Fibroblast of skin of scalp (primary cell): Measurements from ENCODE around the gene NEURL1B.

ENCODE experiments used
- DNase-seq: peaks from one replicate; pipeline ENCODE4 v3.0.0-alpha.2; 2013

The NEURL1B gene

DNA sequence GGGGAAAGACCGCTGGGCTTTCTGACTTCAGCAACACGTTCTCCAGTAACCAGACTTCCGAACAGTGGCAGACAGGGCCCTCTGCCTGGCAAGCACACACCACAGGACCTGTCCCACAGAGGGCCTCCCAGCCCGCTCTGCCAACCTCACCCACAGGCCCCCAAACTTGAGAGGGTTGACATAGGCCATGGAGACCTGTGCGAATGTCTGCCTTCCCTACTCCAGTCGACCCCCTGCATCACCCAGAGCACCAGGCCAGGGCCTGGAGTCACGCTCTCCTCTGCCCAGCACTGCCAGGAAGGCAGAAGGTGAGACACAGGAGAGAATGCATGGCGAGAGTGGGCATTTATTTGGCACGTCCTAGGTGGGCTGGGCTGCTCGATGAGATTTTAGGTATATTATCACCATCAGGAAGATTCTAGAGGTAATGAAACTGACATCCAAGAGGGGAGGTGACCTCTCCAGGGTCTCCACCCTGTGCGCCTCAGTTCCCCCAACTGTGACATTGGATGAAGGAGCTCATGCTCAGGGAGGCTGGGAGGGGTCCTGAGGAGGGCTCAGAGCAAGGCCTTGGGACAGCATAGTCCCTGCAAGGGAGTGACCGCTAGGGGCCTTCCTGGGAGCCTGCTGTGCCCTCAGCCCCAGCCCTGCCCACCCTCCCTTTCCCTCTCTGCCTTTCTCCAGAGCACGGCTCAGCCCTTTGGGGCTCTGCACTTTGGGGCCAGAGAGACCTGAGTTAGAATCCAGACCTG is 75.0 kb downstream of the NEURL1B start:
- no peak for DNase-seq

DNA sequence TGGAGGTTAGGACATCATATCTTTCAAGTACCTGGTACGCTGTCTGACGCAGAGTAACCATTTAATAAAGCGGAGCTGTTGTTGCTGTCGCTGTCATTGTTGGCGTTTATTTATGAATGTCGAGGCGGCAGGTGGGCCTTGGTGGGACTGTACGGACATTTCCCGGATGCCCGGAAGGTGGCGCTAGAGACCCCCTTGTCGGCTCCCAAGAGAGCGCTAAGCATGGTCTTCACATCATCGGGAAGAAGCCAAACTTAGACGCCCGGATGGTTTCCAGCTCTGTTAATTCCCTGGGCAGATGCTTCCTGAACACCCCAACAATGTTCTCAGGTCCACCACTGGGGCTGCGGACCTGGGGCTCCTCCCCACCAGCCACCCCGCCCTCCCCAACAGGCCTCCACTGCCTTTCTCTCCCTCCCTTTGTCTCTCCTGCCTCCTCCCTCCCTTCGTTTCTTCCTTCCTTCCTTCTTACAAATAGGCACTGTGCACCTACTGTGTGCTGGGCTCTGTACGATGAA is 75.8 kb downstream of the NEURL1B start:
- DNase-seq: peak; percentile 82

DNA sequence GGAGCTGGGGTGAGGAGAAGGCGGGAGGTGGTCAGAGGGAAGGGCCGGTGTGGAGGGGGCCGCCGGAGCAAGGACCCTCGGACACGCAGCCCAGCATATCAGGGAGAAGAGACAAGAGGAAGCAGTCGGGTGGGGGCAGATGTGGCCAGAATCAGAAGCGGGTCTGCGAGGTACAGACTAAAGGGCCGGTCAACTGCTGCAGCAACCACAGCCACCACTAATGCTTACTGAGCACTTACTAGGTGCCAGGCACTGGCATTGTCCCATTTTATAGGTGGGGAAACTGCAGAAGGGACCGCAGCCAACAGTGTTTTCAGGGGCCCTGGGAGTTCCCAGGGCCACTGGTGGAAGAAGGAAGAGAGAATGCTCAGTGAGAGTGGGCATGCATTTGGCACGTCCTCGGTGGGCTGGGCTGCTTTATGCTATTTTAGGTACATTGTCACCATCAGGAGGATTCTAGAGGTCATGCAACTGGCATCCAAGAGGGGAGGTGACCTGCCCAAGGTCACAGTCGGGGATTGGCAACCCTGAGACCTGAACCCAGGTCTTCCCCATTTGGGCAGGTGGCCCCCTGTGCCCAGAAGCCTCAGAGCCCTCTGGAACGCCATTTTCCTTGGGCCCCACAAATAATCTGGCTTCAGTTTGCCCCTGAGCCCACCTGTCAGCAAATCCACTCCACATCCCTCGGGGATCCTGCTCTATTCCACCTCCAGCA is 76.6 kb downstream of the NEURL1B start:
- no peak for DNase-seq

DNA sequence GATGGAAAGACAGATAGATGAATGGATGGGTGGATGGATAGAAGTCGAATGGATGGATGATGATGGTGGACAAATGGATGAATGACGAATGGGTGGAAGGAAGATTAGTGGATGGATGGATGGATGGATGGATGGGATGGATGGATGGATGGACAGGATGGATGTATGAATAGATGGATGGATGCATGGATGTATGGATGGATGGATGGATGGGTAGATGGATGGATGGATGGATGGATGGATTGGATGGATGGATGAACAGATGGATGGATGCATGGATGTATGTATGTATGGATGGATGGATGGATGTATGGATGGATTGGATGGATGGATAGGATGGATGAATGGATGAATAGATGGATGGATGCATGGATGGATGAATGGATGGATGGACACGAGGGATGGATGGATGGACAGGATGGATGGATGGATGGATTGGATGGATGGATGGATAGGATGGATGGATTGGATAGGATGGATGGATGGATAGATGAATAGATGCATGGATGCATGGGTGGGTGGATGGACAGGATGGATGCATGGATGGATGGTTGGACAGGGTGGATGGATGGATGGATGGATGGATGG is 77.6 kb downstream of the NEURL1B start:
- DNase-seq: no peak

DNA sequence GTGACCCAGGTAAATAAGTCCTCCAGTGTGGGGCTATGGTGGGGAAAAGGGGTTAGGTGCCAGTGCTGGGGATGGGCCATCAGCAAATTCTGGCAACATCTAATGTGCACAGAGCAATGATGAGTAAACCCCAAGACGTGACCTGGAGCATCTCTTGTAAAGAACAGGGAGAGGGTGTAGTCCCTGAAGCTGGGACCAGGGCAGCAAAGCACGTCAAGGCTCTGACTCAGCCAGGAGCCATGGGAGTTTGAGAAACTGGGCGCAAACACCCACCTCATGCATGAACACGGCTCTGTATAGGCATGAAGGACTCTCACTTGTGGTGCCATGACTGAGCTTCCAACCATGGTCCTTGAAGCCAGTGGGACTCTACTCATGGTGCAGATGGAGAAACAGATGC is 78.1 kb downstream of the NEURL1B start:
- no peak for DNase-seq

DNA sequence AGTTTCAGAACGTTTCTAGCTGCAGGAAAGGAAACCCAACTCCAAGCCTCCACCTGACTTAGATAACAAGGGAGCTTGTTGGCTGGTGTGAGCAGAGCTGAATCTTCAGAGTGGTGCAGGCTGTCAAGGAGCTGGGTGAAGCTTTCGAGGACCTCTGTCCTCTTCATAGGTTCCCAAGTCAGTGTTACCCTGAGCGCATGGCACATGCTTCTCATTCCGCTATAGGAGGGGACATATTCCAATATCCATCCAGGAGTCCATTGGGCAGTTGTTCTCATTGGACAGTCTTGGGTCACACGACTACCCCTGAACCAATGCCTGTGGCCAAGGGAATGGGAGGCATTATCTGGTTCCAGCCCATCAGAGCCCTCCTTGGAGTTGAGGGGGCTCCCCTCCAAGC is 79.6 kb downstream of the NEURL1B start:
- DNase-seq: no peak

DNA sequence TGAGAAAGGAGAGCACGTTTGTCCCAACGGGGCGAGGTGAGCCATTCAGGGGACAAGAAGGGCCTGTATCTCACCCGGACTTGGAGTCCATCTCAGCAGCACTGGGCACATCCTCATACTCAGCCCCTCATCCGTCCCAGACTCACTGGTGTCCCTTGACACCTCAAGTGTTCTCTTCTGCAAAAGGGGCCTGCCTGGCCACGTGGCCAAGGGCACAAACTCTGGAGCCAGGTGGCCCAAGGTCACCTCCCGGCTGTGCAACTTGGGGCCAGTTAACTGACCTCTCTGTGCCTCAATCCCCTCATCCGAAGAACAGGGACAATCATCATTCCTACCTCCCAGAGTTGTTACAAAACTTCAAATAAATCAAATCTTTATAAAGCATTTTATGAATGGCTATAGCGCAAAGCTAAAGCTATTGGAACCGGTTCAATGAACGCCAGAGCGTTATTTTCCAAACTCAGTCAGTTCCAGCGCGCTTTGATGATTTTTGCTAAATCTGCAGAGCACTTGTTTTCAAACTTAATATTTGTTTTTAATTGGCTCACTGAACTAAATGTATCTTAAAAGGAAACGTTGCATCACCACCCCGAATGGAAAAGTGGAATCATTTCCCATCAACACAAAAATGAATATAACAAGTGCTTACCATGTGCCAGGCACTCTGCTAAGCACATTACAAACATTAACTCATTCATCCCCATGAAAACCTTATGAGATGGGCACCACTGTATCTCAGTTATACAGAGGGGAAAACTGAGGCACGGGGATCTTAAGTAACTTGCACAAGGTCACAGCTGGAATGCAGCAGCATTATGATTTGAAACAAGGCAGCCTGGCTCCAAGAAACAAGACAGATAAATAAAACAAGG is 80.6 kb downstream of the NEURL1B start:
- DNase-seq: peak; percentile 45

DNA sequence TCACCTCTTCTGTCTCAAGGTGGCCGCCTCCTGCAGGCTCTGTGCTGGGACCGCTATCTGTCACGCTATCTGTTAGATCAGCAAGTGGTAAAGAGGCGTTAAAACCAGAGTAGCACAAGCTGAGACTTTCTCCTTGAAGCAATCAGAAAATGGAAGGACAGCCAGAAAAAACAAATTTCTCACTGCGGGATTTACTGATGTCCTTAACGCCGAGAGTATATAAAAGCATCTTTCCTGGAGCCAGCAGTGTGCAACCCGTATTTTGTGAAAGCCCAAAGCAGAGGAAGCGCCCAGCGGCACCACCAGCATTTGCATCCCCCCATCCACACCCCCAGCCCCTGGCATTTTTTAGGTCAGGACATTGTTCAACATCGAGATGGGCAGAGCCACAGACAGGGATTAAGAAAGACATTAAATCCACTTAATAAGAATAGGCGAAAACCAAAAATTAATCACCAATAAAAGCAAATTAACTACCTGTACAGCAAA is 81.3 kb downstream of the NEURL1B start:
- DNase-seq: no peak

DNA sequence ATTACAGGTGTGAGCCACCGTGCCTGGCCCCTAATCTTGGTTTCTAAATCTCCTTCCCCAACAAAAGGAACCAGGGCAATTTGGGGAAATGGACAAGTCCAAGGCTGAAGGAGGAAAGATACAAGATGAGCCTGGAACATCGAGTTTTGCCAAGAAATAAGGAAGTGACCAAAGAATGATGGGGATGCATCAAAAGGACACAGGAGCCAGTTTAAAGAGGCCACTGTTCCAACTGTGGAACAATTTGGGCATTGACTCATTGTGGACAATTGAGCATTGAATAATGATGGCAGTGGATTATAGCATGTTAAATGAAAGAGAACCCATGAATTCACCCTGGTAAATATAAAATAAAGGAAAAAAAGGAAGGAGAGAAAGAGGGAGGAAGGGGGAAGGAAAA is 82.4 kb downstream of the NEURL1B start:
- DNase-seq: no peak

DNA sequence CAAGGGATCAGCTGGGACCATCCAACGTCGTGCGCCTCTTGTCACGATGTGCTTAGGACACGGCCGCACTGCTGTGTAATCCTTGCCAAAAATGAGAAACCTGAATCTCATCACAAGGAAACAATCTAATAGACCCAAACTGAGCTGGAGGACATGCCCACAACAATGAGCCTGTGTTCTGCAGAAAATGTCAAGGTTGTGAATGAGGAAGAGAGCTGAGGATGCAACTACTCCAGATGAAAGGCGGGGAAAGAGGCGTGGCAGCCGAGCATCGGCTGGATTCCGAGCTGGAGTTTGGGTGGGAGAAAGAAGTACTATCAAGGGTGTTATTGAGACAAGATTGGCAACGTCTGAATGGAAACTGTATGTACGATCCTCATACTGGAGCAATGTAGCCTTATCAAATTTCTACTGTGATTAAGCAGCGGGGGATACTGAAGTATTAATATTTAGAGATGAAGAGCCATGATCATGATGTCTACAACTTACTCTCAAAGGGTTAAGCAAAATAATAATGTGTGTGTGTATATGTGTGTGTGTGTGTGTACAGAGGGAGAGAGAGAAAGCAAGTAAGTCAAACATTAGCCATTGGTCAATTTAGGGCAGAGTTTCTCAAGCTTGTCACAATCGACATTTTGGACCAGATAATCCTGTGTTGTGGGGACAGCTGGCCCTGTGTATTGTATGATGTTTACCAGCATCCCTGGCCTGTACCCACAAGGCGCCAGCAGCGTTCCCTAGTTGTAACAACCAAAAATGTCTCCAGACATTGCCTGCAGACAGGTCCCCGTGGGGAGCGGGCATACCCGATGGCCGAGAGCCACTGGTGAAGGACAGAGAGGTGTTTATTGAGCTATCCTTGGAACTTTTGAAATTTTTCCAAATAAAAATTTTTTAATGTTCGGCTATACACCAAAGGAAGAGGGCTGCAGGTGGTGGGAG is 83.5 kb downstream of the NEURL1B start:
- no peak for DNase-seq

DNA sequence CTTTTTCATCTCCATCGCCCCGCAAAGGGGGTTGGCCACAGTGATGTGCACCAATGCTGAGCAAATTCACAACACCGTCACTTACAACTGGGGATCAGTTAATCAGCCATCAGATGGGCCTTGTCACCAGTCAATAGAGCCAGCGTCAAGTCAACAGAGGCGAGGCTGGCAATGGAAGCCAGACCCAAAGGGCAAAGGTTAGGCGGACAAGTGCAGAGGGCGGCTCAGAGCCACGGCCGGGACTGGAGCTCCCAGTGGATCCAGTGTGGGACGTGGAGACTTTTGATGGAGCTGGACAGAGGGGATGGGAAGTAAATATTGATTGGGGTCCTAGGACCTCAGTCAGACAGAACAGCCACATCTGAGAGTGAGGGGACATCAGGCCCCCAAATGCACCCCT is 84.2 kb downstream of the NEURL1B start:
- no peak for DNase-seq

DNA sequence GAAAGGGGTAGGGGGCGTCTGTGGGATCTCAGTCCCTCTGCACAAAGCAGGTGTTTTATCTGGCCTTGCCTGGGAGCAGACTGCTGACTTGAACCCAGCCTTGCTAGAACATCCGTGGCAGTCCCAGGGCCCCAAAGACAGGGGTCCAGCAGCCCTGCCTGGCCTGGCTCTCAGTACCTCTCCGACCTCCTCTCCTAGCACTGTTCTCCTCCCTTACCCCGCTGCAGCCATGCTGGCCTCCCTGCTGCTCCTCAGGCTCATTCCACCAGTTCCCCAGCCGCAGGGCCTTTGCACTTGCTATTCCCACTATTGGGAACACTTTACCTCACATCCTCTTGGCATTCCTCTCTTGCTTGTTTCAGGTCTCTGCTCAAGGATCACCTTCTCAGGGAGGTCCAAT is 84.7 kb downstream of the NEURL1B start:
- no peak for DNase-seq

DNA sequence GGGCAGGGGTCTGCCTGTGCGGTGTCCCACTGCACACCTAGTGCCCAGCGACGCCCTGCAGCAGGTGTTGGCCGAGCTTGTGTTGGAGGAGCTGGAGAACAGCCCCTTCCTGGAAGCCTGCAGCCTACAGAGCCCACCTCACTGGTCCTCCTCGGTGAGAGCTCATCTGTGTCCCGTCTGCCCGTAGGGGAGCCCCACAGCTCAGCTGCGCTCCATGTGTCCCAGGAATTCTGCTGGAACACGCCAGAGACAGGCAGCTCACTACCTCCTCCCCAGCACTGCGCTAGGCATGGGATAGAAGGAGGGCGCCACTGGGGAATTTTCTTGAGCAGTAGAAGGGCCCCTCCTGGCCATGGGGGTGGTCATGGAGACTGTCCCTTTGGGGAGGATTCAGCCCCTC is 85.9 kb downstream of the NEURL1B start:
- no peak for DNase-seq

DNA sequence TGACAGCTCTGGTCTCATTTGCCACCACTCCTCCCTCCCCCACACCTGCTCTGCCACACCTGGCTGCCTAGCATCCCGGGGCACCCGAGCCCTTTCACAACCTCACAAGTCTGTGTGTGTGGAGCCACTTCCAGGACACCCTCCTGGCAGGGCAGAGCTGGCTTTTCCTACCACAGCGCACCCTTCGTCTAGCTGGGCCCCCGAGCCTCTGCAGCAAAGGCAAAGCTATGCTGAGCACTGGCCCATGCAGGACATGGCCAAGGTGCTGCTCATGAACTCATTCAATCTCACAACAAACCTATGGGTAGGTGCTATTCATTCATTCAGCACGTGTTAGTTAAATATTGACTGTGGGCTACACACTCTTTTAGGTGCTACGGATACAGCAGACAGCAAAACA is 86.5 kb downstream of the NEURL1B start:
- no peak for DNase-seq

DNA sequence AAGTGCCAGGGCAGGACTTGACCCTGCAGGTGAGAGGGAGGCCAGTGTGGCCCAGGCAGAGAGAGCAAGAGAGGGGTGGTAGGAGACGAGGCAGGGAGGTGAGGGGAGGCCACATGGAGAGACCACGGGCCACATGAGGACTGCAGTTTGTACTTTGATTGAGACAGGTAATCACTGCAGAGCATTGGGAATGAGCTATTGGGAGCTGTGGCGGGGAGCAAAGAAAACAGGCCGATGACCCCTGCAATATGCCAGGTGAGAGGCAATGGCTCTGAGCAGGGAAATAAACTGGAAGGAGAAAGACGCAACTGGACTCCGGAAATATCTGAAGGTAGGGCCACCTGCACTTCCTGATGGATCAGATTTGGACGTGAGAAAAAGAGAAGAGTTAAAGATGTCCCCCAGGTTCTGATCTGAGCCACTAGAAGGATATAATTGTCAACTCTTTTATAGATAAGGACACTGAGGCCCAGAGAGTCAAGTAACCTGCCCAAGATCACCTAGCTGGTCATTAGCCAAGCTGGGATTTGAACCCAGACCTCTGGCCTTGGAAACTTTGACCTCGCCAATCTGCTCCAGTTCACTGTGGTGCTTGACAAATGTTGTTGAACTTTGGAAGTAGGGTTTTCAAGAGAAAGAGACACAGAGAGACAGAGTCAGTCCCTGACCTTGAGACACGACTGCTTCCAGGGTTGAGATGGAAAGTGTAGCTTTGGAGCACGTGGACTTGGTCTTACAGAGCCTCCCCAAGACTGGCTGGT is 87.6 kb downstream of the NEURL1B start:
- DNase-seq: no peak

DNA sequence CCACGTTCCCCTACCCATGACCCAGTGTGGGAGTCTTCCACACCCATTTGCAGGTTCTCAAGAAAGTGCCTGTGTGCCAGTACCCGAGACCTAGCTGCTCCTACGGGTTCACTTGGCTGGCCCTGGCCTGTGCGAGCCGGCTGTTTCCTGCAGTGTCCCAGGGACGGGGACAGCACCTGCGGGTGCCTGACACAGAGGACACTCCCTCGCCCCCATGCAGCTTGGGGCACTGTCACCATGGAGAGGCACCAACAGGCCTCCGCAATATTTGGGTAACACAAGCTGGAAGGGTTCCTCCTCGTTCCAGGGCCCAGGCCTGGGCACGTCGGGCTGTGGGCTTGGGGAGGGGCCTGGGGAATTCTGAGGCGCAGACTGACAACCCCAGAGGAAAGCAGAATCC is 88.5 kb downstream of the NEURL1B start:
- DNase-seq: no peak

DNA sequence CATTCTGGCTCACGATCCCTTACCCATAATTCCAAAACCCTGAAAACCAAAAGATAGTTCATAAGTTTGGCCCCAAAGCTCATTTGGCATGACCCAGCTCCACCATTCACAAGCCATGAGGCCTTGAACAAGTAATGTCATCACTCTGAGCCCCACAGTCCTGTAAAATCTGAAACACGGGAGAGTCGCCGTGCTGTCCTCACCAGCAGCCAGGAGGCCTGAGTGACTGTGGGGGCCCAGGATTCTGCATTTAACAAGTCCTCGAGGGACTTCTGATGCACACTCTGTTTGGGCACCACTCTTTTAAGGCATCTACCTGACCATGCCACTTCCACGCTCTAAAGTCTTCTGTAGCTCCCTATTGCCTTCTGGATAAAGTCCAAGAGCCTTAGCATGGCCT is 89.2 kb downstream of the NEURL1B start:
- no peak for DNase-seq

DNA sequence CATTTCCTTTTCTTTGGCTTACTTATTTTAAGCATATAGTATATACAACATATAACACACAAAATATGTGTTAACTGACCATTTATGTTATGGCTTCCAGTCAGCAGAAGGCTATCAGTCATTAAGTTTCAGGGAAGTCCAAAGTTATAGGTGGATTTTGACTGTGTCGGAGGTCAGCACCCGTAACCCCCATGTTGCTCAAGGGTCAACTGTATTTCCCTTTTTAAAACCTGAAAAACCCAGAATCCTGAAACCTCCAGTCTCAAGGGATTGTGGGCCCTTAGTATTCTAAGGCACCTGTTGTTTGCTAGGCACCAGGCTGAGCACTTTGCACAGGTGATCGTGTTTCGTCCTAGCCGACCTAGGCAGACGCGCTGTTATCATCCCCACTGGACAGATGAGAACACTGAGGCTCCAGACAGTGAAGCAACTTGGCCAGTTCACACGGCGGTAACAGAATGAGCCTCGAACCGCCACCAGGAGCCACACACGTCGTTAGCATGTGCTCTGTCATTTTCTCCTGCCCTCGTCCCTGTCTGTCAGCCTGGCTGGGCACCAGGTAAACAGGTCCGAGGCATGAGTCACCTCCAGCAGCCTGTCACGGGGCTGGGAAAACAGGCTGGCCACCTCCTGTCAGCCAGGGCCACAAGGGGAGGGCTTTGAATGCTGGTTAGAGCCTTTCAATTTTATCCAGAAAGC is 90.1 kb downstream of the NEURL1B start:
- DNase-seq: no peak

DNA sequence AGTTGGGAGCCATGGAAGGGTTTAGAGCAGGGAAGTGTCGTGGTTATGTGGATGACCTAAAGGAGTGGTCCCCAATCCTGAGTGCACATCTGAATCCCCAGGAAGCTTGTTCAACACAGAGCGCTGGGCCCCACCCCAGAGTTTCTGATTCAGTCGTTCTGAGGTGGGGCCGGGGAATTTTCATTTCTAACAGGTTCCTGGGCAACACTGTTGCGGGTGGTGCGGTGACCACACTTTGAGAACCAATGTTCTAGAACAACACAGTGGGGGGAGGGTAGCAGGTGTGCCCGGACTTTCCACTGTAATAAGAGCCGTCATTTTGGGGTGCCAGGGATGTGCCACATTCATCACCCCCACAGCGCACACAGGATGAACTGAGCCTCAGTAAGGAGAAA is 90.6 kb downstream of the NEURL1B start:
- DNase-seq: no peak
